ENCODE measurements around the gene FGFRL1.

FGFRL1 gene

DNA sequence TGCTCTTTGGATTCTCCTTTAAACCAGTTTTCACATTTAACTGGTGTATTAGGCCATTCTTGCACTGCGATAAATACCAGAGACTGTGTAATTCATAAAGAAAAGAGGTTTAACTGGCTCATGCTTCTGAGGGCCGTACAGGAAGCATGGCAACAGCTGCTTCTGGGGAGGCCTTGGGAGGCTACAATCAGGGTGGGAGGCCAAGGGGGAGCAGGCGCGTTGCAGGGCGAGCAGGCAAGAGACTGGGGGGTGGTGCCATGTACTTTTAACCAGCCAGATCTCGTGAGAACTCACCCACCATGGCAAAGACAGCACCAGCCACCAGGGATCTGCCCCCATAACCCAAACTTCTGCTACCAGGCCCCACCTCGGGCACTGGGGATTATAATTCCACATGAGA lies 63.8 kb downstream of the FGFRL1 start:
- DNase-seq (ENCODE audit: low read depth, low spot score): no peak

- DNase-seq (ENCODE audit: low read depth, low spot score): no peak
These were observed 64.6 kb downstream of the FGFRL1 start for GRCh38 chr4:1075809-1076699.
